H9 (cell line): ENCODE measurements around the gene NHS. TPM values are rescaled to one million over a fixed set of nuclear protein-coding genes. Genes with fewer than 3 reads are reported as not detected.

Source experiments
- DNase-seq: peaks from one replicate; pipeline ENCODE4 v3.0.0-alpha.2; 2017
- H2AFZ ChIP-seq: one replicate; pipeline ENCODE4 v1.6.1; 2013; ENCODE audit warnings: mild to moderate bottlenecking, low read length, control low read depth, moderate library complexity
- H2AK5ac ChIP-seq: 2 replicates; pipeline ENCODE4 v1.6.1; 2013; ENCODE audit warnings: low read length, control low read depth, mixed read lengths; ENCODE audit not compliant: insufficient read length
- H2BK120ac ChIP-seq: one replicate; pipeline ENCODE4 v1.6.1; 2013; ENCODE audit warnings: low read depth, mild to moderate bottlenecking, low read length, control low read depth, inconsistent platforms; ENCODE audit not compliant: poor library complexity, severe bottlenecking
- H2BK12ac ChIP-seq: 2 replicates; pipeline ENCODE4 v1.6.1; 2013; ENCODE audit warnings: low read length, control low read depth, mixed read lengths, low read depth; ENCODE audit not compliant: insufficient read length
- H2BK15ac ChIP-seq: 2 replicates; pipeline ENCODE4 v1.6.1; 2013; ENCODE audit warnings: low read depth, low read length, control low read depth
- H2BK20ac ChIP-seq: one replicate; pipeline ENCODE4 v1.6.1; 2013; ENCODE audit warnings: low read depth, mild to moderate bottlenecking, low read length, control low read depth, inconsistent platforms; ENCODE audit not compliant: poor library complexity, severe bottlenecking
- H2BK5ac ChIP-seq: 2 replicates; pipeline ENCODE4 v1.6.1; 2013; ENCODE audit warnings: low read length, control low read depth, mixed read lengths; ENCODE audit not compliant: insufficient read length
- H3K14ac ChIP-seq: 2 replicates; pipeline ENCODE4 v1.6.1; 2013; ENCODE audit warnings: low read length, control low read depth; ENCODE audit not compliant: insufficient read depth
- H3K18ac ChIP-seq: 2 replicates; pipeline ENCODE4 v1.6.1; 2013; ENCODE audit warnings: low read depth, mild to moderate bottlenecking, mixed read lengths, low read length, control low read depth; ENCODE audit not compliant: insufficient read length
- H3K23ac ChIP-seq: 2 replicates; pipeline ENCODE4 v1.6.1; 2013; ENCODE audit warnings: low read length, control low read depth, mixed read lengths, low read depth; ENCODE audit not compliant: insufficient read length
- H3K23me2 ChIP-seq: 2 replicates; pipeline ENCODE4 v1.6.1; 2013; ENCODE audit warnings: low read depth, mild to moderate bottlenecking, mixed read lengths, low read length, control low read depth; ENCODE audit not compliant: insufficient read length, poor library complexity, severe bottlenecking
- H3K27ac ChIP-seq: 2 replicates; pipeline ENCODE4 v1.5.1; 2013; ENCODE audit warnings: low read length, control low read depth, mixed read lengths, low read depth; ENCODE audit not compliant: insufficient read length
- H3K27me3 ChIP-seq: 2 replicates; pipeline ENCODE4 v1.6.1; 2013; ENCODE audit warnings: low read length, control low read depth, inconsistent platforms; ENCODE audit not compliant: insufficient read depth
- H3K4ac ChIP-seq: 2 replicates; pipeline ENCODE4 v1.6.1; 2013; ENCODE audit warnings: low read depth, mild to moderate bottlenecking, control low read depth, inconsistent platforms, low read length, moderate library complexity
- H3K4me1 ChIP-seq: 2 replicates; pipeline ENCODE4 v1.6.1; 2013; ENCODE audit warnings: low read length, control low read depth, inconsistent platforms; ENCODE audit not compliant: insufficient read depth
- H3K4me2 ChIP-seq: 2 replicates; pipeline ENCODE4 v1.6.1; 2013; ENCODE audit warnings: low read length, control low read depth, mixed read lengths; ENCODE audit not compliant: insufficient read length, insufficient read depth
- H3K56ac ChIP-seq: 2 replicates; pipeline ENCODE4 v1.6.1; 2013; ENCODE audit warnings: low read depth, mild to moderate bottlenecking, mixed read lengths, low read length, control low read depth; ENCODE audit not compliant: insufficient read length
- H3K79me1 ChIP-seq: 2 replicates; pipeline ENCODE4 v1.6.1; 2013; ENCODE audit warnings: low read depth, mild to moderate bottlenecking, moderate library complexity, low read length, control low read depth, inconsistent platforms; ENCODE audit not compliant: insufficient read depth, poor library complexity, severe bottlenecking
- H3K79me2 ChIP-seq: 2 replicates; pipeline ENCODE4 v1.6.1; 2013; ENCODE audit warnings: low read length, control low read depth, inconsistent platforms; ENCODE audit not compliant: insufficient read depth
- H3K9ac ChIP-seq: 2 replicates; pipeline ENCODE4 v1.6.1; 2013; ENCODE audit warnings: low read length, control low read depth, mixed read lengths; ENCODE audit not compliant: insufficient read length; ENCODE audit errors: extremely low read depth
- H3K9me3 ChIP-seq: one replicate; pipeline ENCODE4 v1.6.1; 2013; ENCODE audit warnings: low read depth, low read length, inconsistent platforms; ENCODE audit not compliant: control insufficient read depth
- H3T11ph ChIP-seq: one replicate; pipeline ENCODE4 v1.6.1; 2013; ENCODE audit warnings: mild to moderate bottlenecking, low read length, control low read depth, inconsistent platforms
- H4K20me1 ChIP-seq: one replicate; pipeline ENCODE4 v1.6.1; 2013; ENCODE audit not compliant: control insufficient read depth, insufficient read length, insufficient read depth
- H4K5ac ChIP-seq: 2 replicates; pipeline ENCODE4 v1.6.1; 2013; ENCODE audit warnings: low read depth, mild to moderate bottlenecking, mixed read lengths, low read length, control low read depth; ENCODE audit not compliant: insufficient read length
- H4K8ac ChIP-seq: replicated peaks from 2 replicates; pipeline ENCODE4 v1.6.1; 2013; ENCODE audit warnings: low read length, control low read depth, mixed read lengths, low read depth; ENCODE audit not compliant: insufficient read length
- H4K91ac ChIP-seq: 2 replicates; pipeline ENCODE4 v1.6.1; 2013; ENCODE audit warnings: low read depth, mild to moderate bottlenecking, moderate library complexity, mixed read lengths, low read length, control low read depth; ENCODE audit not compliant: insufficient read length
- H3K27ac Mint-ChIP-seq, 3 experiments: 2 replicates in 2 of 3; 3 replicates in 1 of 3; pipeline ENCODE4 v1.8.0; 2020 to 2021; ENCODE audit warnings: mixed read lengths in 3 of 3, mild to moderate bottlenecking in 1 of 3, moderate library complexity in 1 of 3
- H3K27me3 Mint-ChIP-seq: 2 replicates; pipeline ENCODE4 v1.8.0; 2021; ENCODE audit warnings: low read depth, mild to moderate bottlenecking, moderate library complexity, mixed read lengths
- H3K36me3 Mint-ChIP-seq, 3 experiments: 2 replicates in 2 of 3; 3 replicates in 1 of 3; pipeline ENCODE4 v1.8.0; 2020 to 2021; ENCODE audit warnings: low read depth in 3 of 3, mixed read lengths in 3 of 3; ENCODE audit not compliant: insufficient read depth in 1 of 3
- H3K4me1 Mint-ChIP-seq, 2 experiments: 2 replicates each; pipeline ENCODE4 v1.8.0; 2020; ENCODE audit warnings: mixed read lengths in 2 of 2
- H3K4me3 Mint-ChIP-seq, 2 experiments: 2 replicates in 1 of 2; 3 replicates in 1 of 2; pipeline ENCODE4 v1.8.0; 2020 to 2021; ENCODE audit warnings: mild to moderate bottlenecking in 2 of 2, mixed read lengths in 2 of 2, moderate library complexity in 1 of 2
- H3K9me3 Mint-ChIP-seq, 2 experiments: 2 replicates in 1 of 2; 3 replicates in 1 of 2; pipeline ENCODE4 v1.8.0; 2020; ENCODE audit warnings: mild to moderate bottlenecking in 2 of 2, mixed read lengths in 2 of 2, moderate library complexity in 1 of 2
- WGBS: extraction: QIAGEN DNeasy Blood & Tissue Kit; methylation state at CpG from one replicate; pipeline ENCODE4 v1.1.7; 2013; ENCODE audit warnings: missing lambda C conversion rate, low lambda C conversion rate, mixed read lengths; ENCODE audit not compliant: insufficient read length; ENCODE audit errors: extremely low coverage; 5-methylcytosine and 5-hydroxymethylcytosine counted together
- total RNA-seq: library from RNA; stranded (reverse); gene quantifications from 2 replicates; pipeline ENCODE4 v1.2.1, GENCODE V29; 2021
- TF ChIP-seq, protein P1 (sequence below): fragments of 200-600 bp; sonication (generic); conservative IDR thresholded peaks from 3 replicates; pipeline ENCODE4 v1.8.0; 2021; ENCODE audit warnings: antibody characterized with exemption, mild to moderate bottlenecking

NHS gene
- total RNA-seq, 1 experiment from 2014 or later = 8.7 TPM

DNA sequence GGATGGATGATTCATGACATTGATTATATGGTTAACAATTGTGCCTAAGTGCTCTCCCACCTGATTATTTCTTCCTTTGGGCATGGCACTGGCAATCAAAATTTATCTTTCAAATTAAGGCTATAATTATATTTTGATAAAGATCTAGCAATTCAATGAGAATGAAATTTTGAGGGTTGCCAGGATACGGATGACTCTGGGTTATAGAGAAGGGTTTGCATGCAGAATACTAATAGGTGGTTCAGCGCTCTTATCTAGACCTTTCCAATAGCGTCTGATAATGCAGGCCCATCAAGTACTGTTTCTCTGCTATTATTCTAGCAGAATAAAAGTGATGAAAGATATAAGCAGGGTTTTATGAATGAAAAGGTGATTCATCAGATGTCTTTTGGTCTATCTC lies 287.4 kb downstream of the NHS start:
- Mint-ChIP-seq H3K27me3 (peaks cover 17% of the 10 kb centered on the region), H3K27ac (no peak overlapping the region), H3K4me3 (no peak overlapping the region), H3K4me1 (peaks cover 5% of the 10 kb centered on the region in 2 experiments; a peak in 1 of 4 replicates), H3K36me3 (no peaks in the 10 kb centered on the region), H3K9me3 (no peaks in the 10 kb centered on the region)
- H3K23me2 ChIP-seq = no peaks in the 10 kb centered on the region
- no peak overlapping the region for H3K18ac ChIP-seq
- H4K91ac ChIP-seq = no peak overlapping the region
- no peak overlapping the region for H2BK12ac ChIP-seq
- no peaks in the 10 kb centered on the region for H3K79me2 ChIP-seq
- no peak overlapping the region for H3K23ac ChIP-seq
- no peak overlapping the region for H3K14ac ChIP-seq
- H4K20me1 ChIP-seq = no peaks in the 10 kb centered on the region
- H3K27me3 ChIP-seq = no peaks in the 10 kb centered on the region
- H4K5ac ChIP-seq = no peak overlapping the region
- H3K4ac ChIP-seq = no peak overlapping the region
- H2AFZ ChIP-seq = no peak overlapping the region
- H3K9me3 ChIP-seq = no peaks in the 10 kb centered on the region
- H4K8ac ChIP-seq = no peak overlapping the region
- H3K4me2 ChIP-seq = no peak overlapping the region
- no peak overlapping the region for H3K27ac ChIP-seq
- H2BK5ac ChIP-seq = no peak overlapping the region
- no peak overlapping the region for H2AK5ac ChIP-seq
- H3K9ac ChIP-seq = no peak overlapping the region
- no peaks in the 10 kb centered on the region for H3K79me1 ChIP-seq
- no peaks in the 10 kb centered on the region for H3K4me1 ChIP-seq
- H2BK20ac ChIP-seq = no peak overlapping the region
- H3K56ac ChIP-seq = no peak overlapping the region
- no peak overlapping the region for H2BK15ac ChIP-seq
- no CpG with 5 or more reads among the region's 3 CpGs for WGBS
- DNase-seq = no peak
- TF ChIP-seq, protein P1, sequence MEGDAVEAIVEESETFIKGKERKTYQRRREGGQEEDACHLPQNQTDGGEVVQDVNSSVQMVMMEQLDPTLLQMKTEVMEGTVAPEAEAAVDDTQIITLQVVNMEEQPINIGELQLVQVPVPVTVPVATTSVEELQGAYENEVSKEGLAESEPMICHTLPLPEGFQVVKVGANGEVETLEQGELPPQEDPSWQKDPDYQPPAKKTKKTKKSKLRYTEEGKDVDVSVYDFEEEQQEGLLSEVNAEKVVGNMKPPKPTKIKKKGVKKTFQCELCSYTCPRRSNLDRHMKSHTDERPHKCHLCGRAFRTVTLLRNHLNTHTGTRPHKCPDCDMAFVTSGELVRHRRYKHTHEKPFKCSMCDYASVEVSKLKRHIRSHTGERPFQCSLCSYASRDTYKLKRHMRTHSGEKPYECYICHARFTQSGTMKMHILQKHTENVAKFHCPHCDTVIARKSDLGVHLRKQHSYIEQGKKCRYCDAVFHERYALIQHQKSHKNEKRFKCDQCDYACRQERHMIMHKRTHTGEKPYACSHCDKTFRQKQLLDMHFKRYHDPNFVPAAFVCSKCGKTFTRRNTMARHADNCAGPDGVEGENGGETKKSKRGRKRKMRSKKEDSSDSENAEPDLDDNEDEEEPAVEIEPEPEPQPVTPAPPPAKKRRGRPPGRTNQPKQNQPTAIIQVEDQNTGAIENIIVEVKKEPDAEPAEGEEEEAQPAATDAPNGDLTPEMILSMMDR = no peak
- no peak overlapping the region for H2BK120ac ChIP-seq
- no peak overlapping the region for H3T11ph ChIP-seq
